ENCODE measurements around the gene RETREG2.
"Not testable (repeated sequence)": the region's sequence is repeated elsewhere in the genome, so short reads cannot be mapped to it uniquely, and the experiment has no call there.

Gene RETREG2

GRCh38 chr2:219186754-219187456, 8.8 kb downstream of the RETREG2 start:
- no peak for DNase-seq

- no peak for DNase-seq
Measured at GRCh38 chr2:219197388-219197787, 19.3 kb downstream of the RETREG2 start.

GRCh38 chr2:219198974-219199373, 20.9 kb downstream of the RETREG2 start:
- no peak for DNase-seq

GRCh38 chr2:219199470-219200211, 21.6 kb downstream of the RETREG2 start:
- DNase-seq, result no peak

- DNase-seq, result peak in 5 of 58 donors; percentile 10 to 29 (median 28)
Measured at GRCh38 chr2:219200502-219201326, 22.6 kb downstream of the RETREG2 start.

GRCh38 chr2:219201331-219201730, 23.3 kb downstream of the RETREG2 start:
- not testable (repeated sequence) for DNase-seq

GRCh38 chr2:219204425-219205164, 26.5 kb downstream of the RETREG2 start:
- DNase-seq, result no peak

GRCh38 chr2:219205165-219205538, 27.1 kb downstream of the RETREG2 start:
- no peak for DNase-seq

GRCh38 chr2:219205981-219206327, 27.9 kb downstream of the RETREG2 start:
- no peak for DNase-seq

- DNase-seq, result peak; percentile 71 to 96 (median 92)
Measured at GRCh38 chr2:219206328-219207133, 28.5 kb downstream of the RETREG2 start, which contains the start of gene ZFAND2B. TSS of gene ZFAND2B (plus strand) at chr2:219206782. CDS start at chr2:219206988, 206 bp downstream.

GRCh38 chr2:219207134-219207883, 29.2 kb downstream of the RETREG2 start:
- peak in 3 of 58 donors; percentile 51 to 72 (median 51) for DNase-seq

- peak in 1 of 58 donors; percentile 29 for DNase-seq
Measured at GRCh38 chr2:219207884-219208740, 30.0 kb downstream of the RETREG2 start.

- DNase-seq, result no peak
Measured at GRCh38 chr2:219209236-219210195, 31.4 kb downstream of the RETREG2 start.

- no peak for DNase-seq
Measured at GRCh38 chr2:219210196-219210885, 32.3 kb downstream of the RETREG2 start.

- DNase-seq, result no peak
Measured at GRCh38 chr2:219210886-219211362, 32.8 kb downstream of the RETREG2 start.

- no peak for DNase-seq
Measured at GRCh38 chr2:219213026-219213415, 34.9 kb downstream of the RETREG2 start.
